GM13976 (cell line): ENCODE results near the gene CARD10.

Experiments used
- DNase-seq: peaks from one replicate; pipeline ENCODE4 v3.0.0; 2012; ENCODE audit warnings: low spot score
- CTCF ChIP-seq: IDR thresholded peaks from 2 replicates; pipeline ENCODE4 v1.5.1; 2012; ENCODE audit warnings: borderline replicate concordance, mild to moderate bottlenecking; ENCODE audit not compliant: insufficient read depth; ENCODE audit errors: extremely low read depth, missing control alignments, control extremely low read depth
- in situ Hi-C: fragments of 300-500 bp; cut with MboI; formaldehyde crosslinking; loops from one replicate; pipeline ENCODE4 v1.12.0; 2022; ENCODE audit warnings: low sequenced_read_pairs, mixed read lengths, inconsistent platforms; ENCODE audit not compliant: unreplicated experiment

The CARD10 gene

GRCh38 chr22:37492428-37493344 is 26.5 kb downstream of the CARD10 start:
- DNase-seq = peak; percentile 81
- in situ Hi-C loops = no loop called here
- peak; percentile 36 for TF ChIP-seq CTCF

GRCh38 chr22:37491559-37492427 is 27.4 kb downstream of the CARD10 start:
- no peak for TF ChIP-seq CTCF
- in situ Hi-C loops = no loop called here
- DNase-seq = no peak

- in situ Hi-C loops = no loop called here
Measured at GRCh38 chr22:37491106-37491505, 28.1 kb downstream of the CARD10 start.

GRCh38 chr22:37489983-37490382 is 29.2 kb downstream of the CARD10 start:
- in situ Hi-C loops = no loop called here
- no peak for DNase-seq
- TF ChIP-seq CTCF = no peak

More at GRCh38 chr22:37491106-37491505, 28.1 kb downstream of the CARD10 start:
- no peak for TF ChIP-seq CTCF
- DNase-seq = no peak

GRCh38 chr22:37488337-37489135 is 30.7 kb downstream of the CARD10 start:
- in situ Hi-C loops = no loop called here
- no peak for TF ChIP-seq CTCF
- no peak for DNase-seq

GRCh38 chr22:37487571-37487970 is 31.6 kb downstream of the CARD10 start:
- TF ChIP-seq CTCF = no peak
- DNase-seq = no peak
- in situ Hi-C loops = no loop called here
